GM12873 (cell line): ENCODE data around the gene ZNF507.
A peak's percentile ranks its signal among the peaks of the same experiment; 100 is the strongest.

Source experiments
- TF ChIP-seq, protein P1 (sequence below): IDR thresholded peaks from 2 replicates; pipeline ENCODE4 v1.5.1; 2012; ENCODE audit warnings: low read depth, mild to moderate bottlenecking, moderate library complexity, low read length, control low read depth; ENCODE audit not compliant: insufficient read depth; ENCODE audit errors: missing control alignments

Gene ZNF507

DNA sequence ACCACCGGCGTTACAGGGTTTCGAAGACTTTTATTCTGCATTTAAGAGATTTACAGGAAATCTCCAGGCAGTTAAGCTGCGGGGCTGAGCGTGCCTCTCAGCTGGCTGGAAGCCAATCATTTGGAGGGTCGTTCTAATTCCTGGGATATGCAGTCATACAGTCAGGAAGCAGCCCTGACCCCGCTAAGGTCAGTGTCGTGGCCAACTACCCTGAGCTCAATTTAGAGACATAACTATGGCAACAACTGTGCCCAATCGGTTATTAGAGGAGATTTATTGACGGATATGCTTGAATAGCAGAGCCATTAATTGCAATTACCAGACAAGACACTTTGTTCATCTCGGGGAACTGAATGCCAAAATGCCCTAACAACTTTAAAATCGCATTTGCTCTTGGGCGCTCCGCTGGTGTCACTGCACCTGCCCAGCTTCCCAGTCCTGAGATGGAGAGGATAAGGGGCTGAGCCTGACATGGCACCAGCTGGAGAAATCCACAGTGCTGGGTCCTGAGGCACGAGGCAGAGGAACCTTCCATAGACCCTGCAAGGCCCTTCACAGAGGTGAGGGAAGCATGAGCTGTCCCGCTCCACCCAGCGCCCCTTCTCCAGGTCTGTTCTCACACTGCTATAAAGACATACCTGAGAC, 15.1 kb upstream of the ZNF507 start:
- TF ChIP-seq, protein P1, sequence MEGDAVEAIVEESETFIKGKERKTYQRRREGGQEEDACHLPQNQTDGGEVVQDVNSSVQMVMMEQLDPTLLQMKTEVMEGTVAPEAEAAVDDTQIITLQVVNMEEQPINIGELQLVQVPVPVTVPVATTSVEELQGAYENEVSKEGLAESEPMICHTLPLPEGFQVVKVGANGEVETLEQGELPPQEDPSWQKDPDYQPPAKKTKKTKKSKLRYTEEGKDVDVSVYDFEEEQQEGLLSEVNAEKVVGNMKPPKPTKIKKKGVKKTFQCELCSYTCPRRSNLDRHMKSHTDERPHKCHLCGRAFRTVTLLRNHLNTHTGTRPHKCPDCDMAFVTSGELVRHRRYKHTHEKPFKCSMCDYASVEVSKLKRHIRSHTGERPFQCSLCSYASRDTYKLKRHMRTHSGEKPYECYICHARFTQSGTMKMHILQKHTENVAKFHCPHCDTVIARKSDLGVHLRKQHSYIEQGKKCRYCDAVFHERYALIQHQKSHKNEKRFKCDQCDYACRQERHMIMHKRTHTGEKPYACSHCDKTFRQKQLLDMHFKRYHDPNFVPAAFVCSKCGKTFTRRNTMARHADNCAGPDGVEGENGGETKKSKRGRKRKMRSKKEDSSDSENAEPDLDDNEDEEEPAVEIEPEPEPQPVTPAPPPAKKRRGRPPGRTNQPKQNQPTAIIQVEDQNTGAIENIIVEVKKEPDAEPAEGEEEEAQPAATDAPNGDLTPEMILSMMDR, result no peak

DNA sequence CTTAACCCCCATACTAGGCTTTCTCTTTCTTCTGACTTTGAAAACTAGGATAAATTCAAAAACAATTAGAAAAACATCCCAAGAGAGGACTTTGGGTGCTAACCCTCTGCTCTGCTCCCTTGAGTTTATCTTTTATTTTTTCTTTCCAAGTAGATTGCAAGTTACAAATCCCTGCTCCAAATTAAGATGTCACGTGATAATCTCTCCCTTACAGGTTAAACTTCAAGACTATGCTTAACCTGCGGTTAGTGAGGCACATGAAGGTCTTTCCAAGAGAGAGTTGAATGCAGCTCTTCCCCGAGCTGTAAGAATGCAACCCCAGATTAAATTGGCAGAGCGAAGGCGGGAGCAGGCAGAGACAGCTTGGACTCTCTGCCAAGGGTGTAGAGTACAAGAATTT, 12.2 kb upstream of the ZNF507 start:
- TF ChIP-seq, protein P1, result no peak

DNA sequence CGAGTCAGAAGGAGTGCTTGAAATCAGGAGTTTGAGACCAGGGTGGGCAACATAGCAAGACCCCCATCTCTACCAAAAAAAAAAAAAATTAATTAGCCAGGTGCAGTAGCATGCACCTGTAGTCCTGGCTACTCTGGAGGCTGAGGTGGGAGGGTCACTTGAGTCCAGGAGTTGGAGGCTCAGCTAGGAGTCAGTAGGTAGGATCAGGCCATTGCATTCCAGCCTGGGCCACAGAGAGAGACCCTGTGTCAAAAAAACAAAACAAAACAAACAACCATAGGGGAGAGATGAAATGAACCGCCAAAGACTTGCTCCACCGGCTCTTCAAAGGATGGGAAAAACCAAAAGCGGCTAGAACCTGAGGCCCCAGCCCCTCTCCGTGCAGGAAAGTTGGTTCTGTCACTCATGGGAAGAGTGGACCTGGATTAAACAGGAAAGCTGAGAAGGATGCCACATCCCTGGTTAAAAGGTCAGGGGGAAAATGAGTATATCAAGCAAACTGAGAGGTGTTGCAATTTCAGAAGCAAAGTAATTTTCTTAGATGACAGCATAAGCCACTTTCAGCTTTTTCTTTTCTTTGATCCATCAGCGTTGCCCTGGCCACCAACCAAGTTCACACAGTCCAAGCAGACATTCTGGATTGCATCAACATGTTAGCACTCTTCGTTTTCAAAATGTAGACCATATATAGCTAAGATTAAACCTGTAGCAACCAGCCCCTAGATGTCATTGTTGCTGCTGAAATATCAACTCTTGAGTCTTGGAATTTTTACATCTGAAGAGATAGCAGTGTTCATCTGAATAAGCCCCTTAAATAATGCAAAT, 8.9 kb upstream of the ZNF507 start:
- TF ChIP-seq, protein P1, result no peak

DNA sequence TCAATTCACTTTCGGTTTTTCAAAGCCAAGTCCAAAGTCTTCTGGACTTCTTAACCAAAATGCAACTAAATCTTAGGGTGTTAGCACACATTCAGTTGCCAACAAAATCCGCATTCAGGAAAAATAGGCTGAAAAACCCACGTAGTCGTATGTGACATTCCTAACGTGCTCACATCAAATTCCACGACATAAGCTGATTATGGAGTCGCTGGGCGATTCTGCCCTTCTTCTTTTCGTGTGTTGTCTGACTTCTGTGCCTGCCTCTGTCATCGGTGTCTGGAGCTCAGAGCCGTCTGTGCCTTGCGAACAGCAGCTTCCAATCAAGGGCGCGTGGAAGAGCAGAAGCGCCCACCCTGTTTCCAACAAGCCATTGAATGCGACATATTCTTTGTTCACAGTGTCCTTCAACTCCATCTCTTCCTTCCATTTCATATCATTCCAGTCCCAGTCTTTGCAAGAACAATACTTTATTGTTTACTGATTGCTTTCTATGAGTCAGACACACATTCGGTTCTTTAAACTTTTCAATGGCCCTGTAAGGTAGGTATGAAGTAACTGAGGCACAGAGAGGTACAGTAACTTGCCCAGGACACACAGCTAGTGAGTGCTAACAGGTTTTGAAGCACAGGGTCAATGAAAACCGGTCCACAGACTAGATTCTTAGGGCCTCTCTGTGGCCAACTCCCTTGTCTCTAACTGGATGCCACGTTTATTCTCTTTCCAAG, 8.2 kb upstream of the ZNF507 start:
- TF ChIP-seq, protein P1, result no peak

DNA sequence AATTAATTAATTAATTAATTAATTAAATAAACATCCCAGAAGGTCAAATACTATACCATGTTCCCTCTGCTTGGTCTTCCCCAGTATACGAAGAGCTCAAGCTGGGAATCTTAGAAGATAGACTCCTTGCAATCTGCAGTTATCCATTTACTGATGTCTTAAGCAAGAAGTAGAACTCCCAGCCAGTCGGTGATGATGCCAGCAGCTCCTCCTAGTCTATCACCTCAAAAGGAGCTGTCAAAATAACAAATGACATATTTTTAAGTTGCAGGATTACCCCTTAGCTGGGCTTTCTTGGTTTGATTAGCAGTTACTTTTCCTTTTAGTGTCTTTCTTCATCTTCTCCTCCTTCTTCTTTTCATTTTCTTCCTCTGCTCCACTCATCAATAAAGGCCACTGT, 6.0 kb upstream of the ZNF507 start:
- TF ChIP-seq, protein P1, result no peak

DNA sequence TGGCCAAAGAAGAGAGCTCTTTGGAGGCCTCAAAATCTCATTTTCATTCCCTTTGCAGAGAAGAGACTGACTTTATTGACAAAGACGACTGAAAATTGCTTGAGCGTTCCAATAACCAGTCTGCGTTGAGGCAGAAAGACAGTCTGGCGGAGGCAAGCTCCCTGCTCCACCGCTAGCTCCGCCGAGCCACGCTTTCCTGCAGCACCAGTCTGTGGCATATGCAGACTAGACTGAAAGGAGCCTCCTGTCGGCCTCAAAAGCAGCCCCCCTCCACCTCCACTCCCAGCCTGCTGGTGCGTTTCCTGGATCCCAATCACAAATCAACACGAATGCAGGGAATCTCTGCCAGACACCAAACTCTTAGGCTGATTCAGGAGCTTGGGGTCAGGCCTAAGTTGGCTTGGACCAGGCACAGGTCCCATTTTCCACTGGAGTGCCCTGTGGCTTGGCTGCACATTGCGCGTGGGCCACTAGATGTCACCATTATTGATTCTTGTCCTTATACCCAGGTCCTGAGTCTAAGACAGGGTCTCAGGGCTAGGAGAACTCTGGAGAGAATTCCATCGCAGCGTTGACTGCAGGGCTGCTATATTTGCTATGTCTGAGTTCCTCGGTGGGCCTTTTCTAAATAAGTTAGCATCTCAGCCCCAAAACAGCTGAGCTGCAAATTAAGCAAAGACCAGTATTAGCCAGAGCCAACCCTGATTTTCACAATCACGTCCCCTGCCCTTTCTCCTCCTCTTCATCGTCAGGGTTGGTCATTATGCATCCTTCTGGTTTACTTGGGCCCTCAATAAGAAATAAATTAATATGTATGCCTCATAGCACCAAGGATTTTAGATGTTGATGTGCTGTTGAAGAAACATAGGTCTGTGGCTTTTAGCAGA, 5.2 kb upstream of the ZNF507 start:
- TF ChIP-seq, protein P1, result peak; percentile 81

DNA sequence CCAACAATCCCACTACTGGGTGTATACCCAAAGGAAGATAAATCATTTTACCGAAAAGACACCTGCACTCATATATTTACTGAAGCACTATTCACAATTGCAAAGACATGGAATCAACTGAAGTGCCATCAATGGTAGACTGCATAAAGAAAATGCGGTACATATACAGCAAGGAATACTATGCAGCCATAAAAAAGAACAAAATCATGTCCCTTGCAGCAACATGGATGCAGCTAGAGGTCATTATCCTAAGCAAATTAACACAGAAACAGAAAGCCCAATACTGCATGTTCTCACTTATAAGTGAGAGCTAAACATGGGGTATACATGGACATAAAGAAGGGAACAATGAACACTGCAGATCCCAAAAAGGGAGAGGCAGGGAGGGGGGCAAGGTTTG, 2.7 kb upstream of the ZNF507 start:
- TF ChIP-seq, protein P1, result no peak
